ENCODE results near the gene SLCO4C1.
"Not testable (repeated sequence)": the region's sequence is repeated elsewhere in the genome, so short reads cannot be mapped to it uniquely, and the experiment has no call there.

The SLCO4C1 gene

DNA sequence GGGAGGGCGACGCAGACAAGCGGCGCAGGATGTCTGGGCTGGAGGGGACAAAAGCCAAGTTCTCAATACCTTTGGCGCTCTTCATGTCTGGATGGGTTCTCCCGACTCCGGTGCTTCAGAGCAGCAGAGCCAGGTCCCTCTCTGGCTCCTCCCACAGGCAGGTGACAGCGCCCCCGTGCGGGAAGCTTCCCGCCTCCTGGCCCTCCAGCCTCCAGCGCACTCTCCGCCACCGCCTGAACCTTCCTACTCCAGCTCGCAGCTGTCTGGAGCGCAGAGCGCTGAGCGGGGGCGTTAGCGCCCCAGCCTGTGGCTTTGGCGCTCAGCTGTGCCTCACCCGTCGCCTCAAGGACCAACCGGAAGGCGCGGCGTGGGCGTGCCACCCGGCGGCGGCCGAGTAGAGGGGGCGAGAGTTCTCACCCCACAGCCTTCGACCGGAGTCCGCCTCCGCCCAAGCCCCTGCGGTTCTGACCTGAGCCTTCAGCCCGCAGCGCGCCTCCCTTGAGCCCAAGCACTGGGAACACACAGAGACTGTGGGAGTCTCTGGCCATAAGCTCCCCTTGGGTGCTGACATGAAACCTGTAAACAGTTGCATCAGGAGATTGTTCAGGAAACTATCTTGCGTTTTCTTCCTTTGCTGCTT is at the start of gene SLCO4C1:
Gene SLCO4C1 (minus strand): TSS at position 107 of the 640 bp plus-strand sequence. CDS start 22 bp downstream, at position 85.
- H3K9me3 Mint-ChIP-seq, result no peaks in the 10 kb centered on the region
- no peaks in the 10 kb centered on the region for H3K36me3 Mint-ChIP-seq (ENCODE audit: low read depth)
- H3K27ac Mint-ChIP-seq, result peak within 1 kb of the TSS; percentile 67
- H3K4me1 Mint-ChIP-seq (ENCODE audit: low read depth), result peaks cover 21% of the 10 kb centered on the region
- peak within 1 kb of the TSS; percentile 80 for H3K4me3 Mint-ChIP-seq
- H3K27me3 Mint-ChIP-seq, result peaks cover 11% of the 10 kb centered on the region

GRCh38 chr5:102341681-102342288 is 45.7 kb upstream of the SLCO4C1 start:
- no peak overlapping the region for H3K27ac Mint-ChIP-seq
- no peak overlapping the region for H3K4me3 Mint-ChIP-seq
- H3K9me3 Mint-ChIP-seq, result no peaks in the 10 kb centered on the region
- no peaks in the 10 kb centered on the region for H3K36me3 Mint-ChIP-seq (ENCODE audit: low read depth)
- H3K27me3 Mint-ChIP-seq, result no peaks in the 10 kb centered on the region
- no peaks in the 10 kb centered on the region for H3K4me1 Mint-ChIP-seq (ENCODE audit: low read depth)

GRCh38 chr5:102324714-102325113 is 28.6 kb upstream of the SLCO4C1 start:
- Mint-ChIP-seq H3K27ac (no peak overlapping the region), H3K4me1 (ENCODE audit: low read depth) (no peaks in the 10 kb centered on the region), H3K4me3 (no peak overlapping the region), H3K9me3 (no peaks in the 10 kb centered on the region), H3K36me3 (ENCODE audit: low read depth) (no peaks in the 10 kb centered on the region), H3K27me3 (no peaks in the 10 kb centered on the region)

- H3K4me3 Mint-ChIP-seq; H3K9me3 Mint-ChIP-seq; H3K27ac Mint-ChIP-seq; H3K27me3 Mint-ChIP-seq; H3K4me1 Mint-ChIP-seq (ENCODE audit: low read depth); H3K36me3 Mint-ChIP-seq (ENCODE audit: low read depth): not testable (repeated sequence)
Observed at GRCh38 chr5:102318801-102319200, 22.7 kb upstream of the SLCO4C1 start.

DNA sequence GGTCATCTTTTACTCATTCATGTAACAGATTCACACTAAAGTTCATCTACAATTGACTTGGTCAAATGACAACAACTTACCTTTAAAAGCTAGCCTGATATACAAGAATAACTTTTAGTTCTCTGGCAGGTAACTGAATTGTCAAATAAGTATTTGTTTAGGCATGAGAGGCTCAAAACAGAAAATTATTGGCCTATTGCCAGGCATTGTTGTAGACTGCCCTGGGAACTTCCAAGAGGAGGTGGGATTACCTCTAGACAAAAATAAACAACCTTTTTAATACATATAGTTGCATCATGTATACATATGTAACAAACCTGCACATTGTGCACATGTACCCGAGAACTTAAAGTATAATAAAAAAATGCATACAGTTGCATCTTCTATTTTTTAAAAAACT is 18.2 kb upstream of the SLCO4C1 start:
- no peaks in the 10 kb centered on the region for H3K36me3 Mint-ChIP-seq (ENCODE audit: low read depth)
- no peaks in the 10 kb centered on the region for H3K9me3 Mint-ChIP-seq
- no peak overlapping the region for H3K4me3 Mint-ChIP-seq
- no peaks in the 10 kb centered on the region for H3K27me3 Mint-ChIP-seq
- H3K27ac Mint-ChIP-seq, result no peak overlapping the region
- no peaks in the 10 kb centered on the region for H3K4me1 Mint-ChIP-seq (ENCODE audit: low read depth)

DNA sequence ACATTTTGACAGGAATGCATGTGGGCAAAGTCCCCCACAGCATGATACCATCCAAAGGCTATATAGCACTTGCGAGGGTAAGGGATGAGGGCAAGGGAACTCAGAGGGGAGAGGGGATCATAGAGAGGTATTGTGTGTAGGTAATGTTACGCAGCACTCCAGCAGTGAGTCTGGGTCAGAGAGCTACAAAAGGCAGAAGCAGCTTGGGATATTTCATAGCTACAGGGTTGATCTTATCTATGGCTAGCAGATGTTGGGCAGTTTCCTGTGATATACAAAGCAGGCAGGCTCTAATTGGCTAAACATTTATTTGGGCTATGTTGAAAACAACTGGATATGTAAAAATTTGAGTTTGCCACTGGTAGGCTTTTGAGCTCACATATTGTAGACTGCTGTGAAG is 17.8 kb upstream of the SLCO4C1 start:
- Mint-ChIP-seq H3K9me3 (no peaks in the 10 kb centered on the region), H3K27ac (no peak overlapping the region), H3K4me1 (ENCODE audit: low read depth) (no peaks in the 10 kb centered on the region), H3K27me3 (no peaks in the 10 kb centered on the region), H3K36me3 (ENCODE audit: low read depth) (no peaks in the 10 kb centered on the region), H3K4me3 (no peak overlapping the region)

DNA sequence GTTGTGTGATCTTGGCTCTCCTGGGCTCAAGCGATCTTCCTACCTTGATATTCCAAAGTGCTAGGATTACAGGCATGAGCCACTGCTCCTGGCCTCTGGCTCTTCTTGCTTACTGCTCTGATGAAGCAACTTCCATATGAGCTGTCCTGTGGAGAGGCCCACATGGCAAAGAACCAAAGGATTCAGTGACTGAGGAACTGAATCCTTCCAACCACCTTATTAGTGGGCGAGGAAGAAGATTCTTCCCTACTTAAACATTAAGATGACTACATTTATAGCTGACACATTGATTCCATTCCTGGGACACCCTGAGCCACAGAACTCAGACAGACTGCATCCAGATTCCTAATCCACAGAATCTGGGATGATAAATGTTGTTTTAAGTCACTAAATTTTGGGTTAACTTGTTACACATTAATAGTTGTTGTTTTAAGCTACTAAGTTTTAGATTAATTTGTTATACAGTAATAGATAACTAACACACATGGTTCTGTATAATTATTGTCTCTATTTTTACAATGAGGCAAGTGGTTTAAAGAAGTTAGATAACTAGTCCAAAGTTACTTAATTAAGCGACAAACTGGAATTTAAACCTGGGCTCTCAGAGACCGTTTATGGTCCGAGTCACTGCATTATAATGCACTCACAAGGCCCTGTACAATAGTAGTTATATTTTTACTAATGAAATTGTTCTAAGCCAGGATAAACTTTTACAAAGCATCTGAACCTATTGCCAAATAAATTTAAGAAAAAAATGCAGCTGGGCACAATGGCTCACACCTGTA is 16.7 kb upstream of the SLCO4C1 start:
- no peaks in the 10 kb centered on the region for H3K4me1 Mint-ChIP-seq (ENCODE audit: low read depth)
- no peaks in the 10 kb centered on the region for H3K9me3 Mint-ChIP-seq
- no peaks in the 10 kb centered on the region for H3K27me3 Mint-ChIP-seq
- H3K27ac Mint-ChIP-seq, result no peak overlapping the region
- no peaks in the 10 kb centered on the region for H3K36me3 Mint-ChIP-seq (ENCODE audit: low read depth)
- H3K4me3 Mint-ChIP-seq, result no peak overlapping the region

DNA sequence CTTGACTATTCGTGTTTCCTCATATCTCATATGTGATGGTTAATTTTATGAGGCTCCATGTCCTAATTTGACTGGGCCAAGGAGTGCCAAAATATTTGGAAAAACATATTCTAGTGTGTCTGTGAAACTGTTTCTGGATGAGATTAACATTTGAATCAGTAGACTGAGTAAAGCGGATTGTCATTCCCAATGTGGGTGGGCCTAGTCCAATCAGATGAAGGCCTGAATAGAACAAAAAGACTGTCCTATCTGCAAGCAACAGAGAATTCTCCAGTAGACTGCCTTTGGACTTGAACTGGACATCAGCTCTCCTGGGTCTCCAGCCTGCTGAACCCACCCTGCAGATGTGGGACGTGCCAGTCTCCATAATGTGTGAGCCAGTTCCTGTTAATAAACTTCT is 13.5 kb upstream of the SLCO4C1 start:
- Mint-ChIP-seq H3K27me3 (no peaks in the 10 kb centered on the region), H3K36me3 (ENCODE audit: low read depth) (no peaks in the 10 kb centered on the region), H3K27ac (no peak overlapping the region), H3K4me3 (no peak overlapping the region), H3K9me3 (no peaks in the 10 kb centered on the region), H3K4me1 (ENCODE audit: low read depth) (no peaks in the 10 kb centered on the region)

GRCh38 chr5:102307232-102307631 is 11.1 kb upstream of the SLCO4C1 start:
- H3K27ac Mint-ChIP-seq, result no peak overlapping the region
- no peaks in the 10 kb centered on the region for H3K4me1 Mint-ChIP-seq (ENCODE audit: low read depth)
- no peaks in the 10 kb centered on the region for H3K36me3 Mint-ChIP-seq (ENCODE audit: low read depth)
- no peaks in the 10 kb centered on the region for H3K27me3 Mint-ChIP-seq
- H3K4me3 Mint-ChIP-seq, result no peak overlapping the region
- H3K9me3 Mint-ChIP-seq, result no peaks in the 10 kb centered on the region

DNA sequence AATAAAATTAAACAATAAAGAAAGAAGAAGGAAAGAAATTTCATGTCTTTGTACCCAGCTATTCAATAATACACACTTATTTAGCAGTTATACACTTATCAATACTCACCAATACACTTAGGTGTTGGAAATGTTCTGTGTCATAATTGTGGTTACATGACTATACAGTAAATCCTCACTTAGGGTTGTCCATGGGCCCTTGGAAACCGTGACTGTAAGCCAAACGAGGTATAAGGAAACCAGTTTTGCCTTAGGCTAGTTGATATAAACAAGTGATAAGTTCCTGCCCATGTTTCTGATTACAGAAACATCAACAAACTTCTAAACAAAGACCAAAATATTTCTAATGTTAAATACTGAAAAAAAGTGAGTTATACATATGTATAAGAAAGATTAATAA is 10.0 kb upstream of the SLCO4C1 start:
- H3K36me3 Mint-ChIP-seq (ENCODE audit: low read depth), result no peaks in the 10 kb centered on the region

DNA sequence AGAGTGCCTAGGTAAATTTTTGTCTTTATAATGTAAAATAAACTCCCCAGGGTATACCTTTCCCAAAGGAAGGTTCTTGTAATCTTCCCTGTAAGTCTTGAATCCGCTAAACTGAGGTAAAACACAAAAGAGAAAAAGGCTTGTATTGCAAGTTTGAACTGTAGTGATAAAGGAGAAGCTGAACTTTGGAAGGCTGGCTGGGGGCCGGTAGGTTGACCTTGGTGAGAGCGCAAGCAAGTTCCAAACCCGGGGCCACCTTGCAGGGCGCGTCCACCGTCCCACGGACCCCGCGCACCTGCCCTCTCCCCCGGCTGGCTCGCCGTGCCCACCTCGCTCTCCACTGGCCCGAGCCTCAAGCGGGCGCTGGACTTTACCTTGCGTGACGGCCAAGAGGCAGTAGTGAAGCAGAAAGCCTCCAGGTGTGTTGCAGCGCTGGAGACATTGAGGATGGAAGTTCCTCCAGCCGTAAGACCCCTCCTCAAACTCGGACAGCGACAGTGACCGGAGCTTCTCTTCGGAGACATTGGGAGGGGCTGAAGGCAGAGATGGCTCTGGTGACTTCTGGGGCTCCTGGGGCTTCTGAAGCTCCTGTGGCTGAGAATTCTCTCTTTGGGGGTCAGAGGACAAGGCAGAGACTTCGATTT is 428 bp downstream of the SLCO4C1 start:
- Mint-ChIP-seq H3K27ac (no peak overlapping the region), H3K4me3 (peak overlapping the region; percentile 80), H3K4me1 (ENCODE audit: low read depth) (peaks cover 21% of the 10 kb centered on the region), H3K27me3 (peaks cover 11% of the 10 kb centered on the region), H3K9me3 (no peaks in the 10 kb centered on the region), H3K36me3 (ENCODE audit: low read depth) (no peaks in the 10 kb centered on the region)

More for the DNA sequence above, 10.0 kb upstream of the SLCO4C1 start:
- Mint-ChIP-seq H3K4me3 (no peak overlapping the region), H3K4me1 (ENCODE audit: low read depth) (no peaks in the 10 kb centered on the region), H3K27ac (no peak overlapping the region), H3K9me3 (no peaks in the 10 kb centered on the region), H3K27me3 (no peaks in the 10 kb centered on the region)

GRCh38 chr5:102294886-102295395 is 1.1 kb downstream of the SLCO4C1 start:
- H3K27me3 Mint-ChIP-seq, result peaks cover 11% of the 10 kb centered on the region
- H3K4me3 Mint-ChIP-seq, result peak overlapping the region; percentile 80
- H3K27ac Mint-ChIP-seq, result no peak overlapping the region
- no peaks in the 10 kb centered on the region for H3K36me3 Mint-ChIP-seq (ENCODE audit: low read depth)
- peaks cover 21% of the 10 kb centered on the region for H3K4me1 Mint-ChIP-seq (ENCODE audit: low read depth)
- no peaks in the 10 kb centered on the region for H3K9me3 Mint-ChIP-seq

DNA sequence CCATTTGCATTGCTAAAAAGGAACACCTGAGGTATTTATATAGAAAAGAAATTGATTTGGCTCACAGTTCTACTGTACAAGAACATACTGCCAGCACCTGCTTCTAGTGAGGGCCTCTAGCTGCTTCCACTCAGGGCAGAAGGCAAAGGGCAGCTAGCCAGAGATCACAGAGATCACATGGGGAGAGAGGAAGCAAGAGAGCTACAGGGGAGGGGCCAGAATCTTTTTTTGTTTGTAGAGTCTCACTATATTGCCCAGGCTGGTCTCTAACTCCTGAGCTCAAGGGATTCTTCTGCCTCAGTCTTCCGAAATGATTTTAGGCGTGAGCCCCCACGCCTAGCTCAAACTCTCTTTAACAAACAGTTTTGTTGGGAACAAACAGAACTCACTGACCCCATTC is 6.1 kb downstream of the SLCO4C1 start:
- H3K36me3 Mint-ChIP-seq (ENCODE audit: low read depth), result no peaks in the 10 kb centered on the region
- no peak overlapping the region for H3K4me3 Mint-ChIP-seq
- H3K27me3 Mint-ChIP-seq, result peaks cover 6% of the 10 kb centered on the region
- H3K27ac Mint-ChIP-seq, result no peak overlapping the region
- H3K4me1 Mint-ChIP-seq (ENCODE audit: low read depth), result peaks cover 5% of the 10 kb centered on the region
- H3K9me3 Mint-ChIP-seq, result no peaks in the 10 kb centered on the region

GRCh38 chr5:102289251-102289899 is 6.7 kb downstream of the SLCO4C1 start:
- Mint-ChIP-seq H3K27me3 (no peaks in the 10 kb centered on the region), H3K4me3 (no peak overlapping the region), H3K36me3 (ENCODE audit: low read depth) (no peaks in the 10 kb centered on the region), H3K27ac (no peak overlapping the region), H3K9me3 (no peaks in the 10 kb centered on the region), H3K4me1 (ENCODE audit: low read depth) (peaks cover 8% of the 10 kb centered on the region)

Measured in stimulated activated naive CD8-positive, alpha-beta T cell treated with anti-CD3 and anti-CD28 coated beads, Interleukin-15, Interleukin-2, amounts not matched to agents 100 ng/mL and 50 ng/mL, for 24 hours (primary cell).